Prostate gland (tissue), 2 donors: Measurements from ENCODE around the gene TGIF2. TPM values are rescaled to one million over a fixed set of nuclear protein-coding genes. Genes with fewer than 3 reads are reported as not detected.

Experiments used
- DNase-seq: peaks from one replicate; pipeline ENCODE4 v3.0.0-alpha.2; 2019; ENCODE audit warnings: low spot score
- H3K27ac ChIP-seq, 2 donors: fragments of 200-600 bp; sonication (generic); 2 replicates each; pipeline ENCODE4 v1.5.1; 2017 to 2019
- H3K27me3 ChIP-seq: fragments of 200-600 bp; sonication (generic); replicated peaks from 2 replicates; pipeline ENCODE4 v1.5.1; 2019; ENCODE audit not compliant: insufficient read depth
- H3K36me3 ChIP-seq, 2 donors: fragments of 200-600 bp; sonication (generic); 1 replicate in 1 of 2; 2 replicates in 1 of 2; pipeline versions ENCODE4 v1.5.1 to v1.8.1; 2017 to 2019
- H3K4me1 ChIP-seq: fragments of 200-600 bp; sonication (generic); replicated peaks from 2 replicates; pipeline ENCODE4 v1.5.1; 2019
- H3K4me3 ChIP-seq, 2 donors: fragments of 200-600 bp; sonication (generic); 2 replicates each; pipeline ENCODE4 v1.5.1; 2017 to 2019
- H3K9me3 ChIP-seq: fragments of 200-600 bp; sonication (generic); 2 replicates; pipeline ENCODE4 v1.5.1; 2017
- POLR2A ChIP-seq: fragments of 450-650 bp; IDR thresholded peaks from one replicate; pipeline ENCODE4 v1.6.1; 2016; ENCODE audit warnings: antibody characterized with exemption, mild to moderate bottlenecking
- POLR2AphosphoS5 ChIP-seq: sonication (generic); formaldehyde crosslinking; IDR thresholded peaks from one replicate; pipeline ENCODE4 v1.6.1; 2017; ENCODE audit warnings: antibody characterized with exemption
- WGBS: methylation state at CpG from one replicate; pipeline ENCODE4 v1.1.5; 2018; 5-methylcytosine and 5-hydroxymethylcytosine counted together
- intact Hi-C: fragments of 100-400 bp; cut with DNase I; formaldehyde crosslinking; loops from one replicate; pipeline ENCODE4 v1.14.2; 2022
- total RNA-seq, 2 donors: library from RNA; depleted of rRNA; stranded (reverse); fragments of >200 nt; gene quantifications; one replicate each; pipeline ENCODE4 v1.1.0, GENCODE V29; 2016
- TF ChIP-seq, protein P1 (sequence below), 4 experiments: fragments of 200-600 bp in 2 of 4; fragments of 450-650 bp in 2 of 4; sonication (generic) in 2 of 4; IDR thresholded peaks; 1 replicate in 3 of 4; 2 replicates in 1 of 4; pipeline ENCODE4 v1.5.1; 2016 to 2019; ENCODE audit warnings: antibody characterized with exemption in 4 of 4, mild to moderate bottlenecking in 2 of 4, moderate library complexity in 2 of 4

Gene TGIF2
- total RNA-seq, 2 donors from 2014 or later = 16.7 to 34.8 TPM

DNA sequence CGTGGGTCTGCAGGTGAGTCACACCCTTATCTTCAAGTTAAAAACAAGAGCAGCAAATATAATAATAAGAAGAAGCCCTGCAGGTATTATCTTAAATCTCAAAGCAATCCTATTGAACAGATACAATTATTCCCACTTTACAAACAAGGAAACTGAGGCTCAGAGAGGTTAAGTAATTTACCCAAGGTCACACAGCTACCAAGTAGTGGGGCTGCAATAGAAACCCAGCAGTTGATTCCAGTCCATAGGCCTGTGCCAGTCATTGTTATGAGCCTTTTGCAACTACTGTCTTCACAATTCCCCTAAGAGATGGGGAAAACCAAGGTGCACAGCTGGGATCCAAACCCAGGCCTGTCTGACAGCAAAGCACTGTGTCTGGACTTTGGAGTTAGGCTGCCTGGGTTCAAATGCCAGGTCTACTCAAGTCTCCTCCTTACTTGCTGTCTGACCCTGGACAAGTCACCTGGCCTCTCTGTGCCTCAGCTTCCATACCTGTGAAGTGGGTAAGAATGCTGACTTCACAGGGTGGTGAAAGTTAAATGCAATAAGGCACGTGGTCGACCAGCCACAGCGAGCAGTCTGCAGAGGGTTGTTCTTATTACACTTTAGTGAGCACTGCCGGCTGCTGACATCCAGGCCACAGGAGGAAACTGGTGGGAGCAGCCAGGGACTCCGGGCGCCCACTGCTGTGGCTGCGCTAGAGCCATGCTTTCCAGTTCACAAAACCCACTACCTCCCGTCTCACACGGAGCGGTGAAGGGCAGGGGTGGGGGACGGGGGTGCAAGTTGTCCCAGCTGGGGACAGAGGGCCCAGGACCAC is 26.0 kb upstream of the TGIF2 start:
- Histone ChIP-seq H3K27me3 (no peaks in the 10 kb centered on the region), H3K9me3 (no peaks in the 10 kb centered on the region), H3K27ac (no peak overlapping the region), H3K36me3 (no peaks in the 10 kb centered on the region), H3K4me3 (no peak overlapping the region), H3K4me1 (no peaks in the 10 kb centered on the region)
- 72% methylated on average over 12 of the region's 12 CpGs for WGBS
- no peak for DNase-seq
- TF ChIP-seq, protein P1, sequence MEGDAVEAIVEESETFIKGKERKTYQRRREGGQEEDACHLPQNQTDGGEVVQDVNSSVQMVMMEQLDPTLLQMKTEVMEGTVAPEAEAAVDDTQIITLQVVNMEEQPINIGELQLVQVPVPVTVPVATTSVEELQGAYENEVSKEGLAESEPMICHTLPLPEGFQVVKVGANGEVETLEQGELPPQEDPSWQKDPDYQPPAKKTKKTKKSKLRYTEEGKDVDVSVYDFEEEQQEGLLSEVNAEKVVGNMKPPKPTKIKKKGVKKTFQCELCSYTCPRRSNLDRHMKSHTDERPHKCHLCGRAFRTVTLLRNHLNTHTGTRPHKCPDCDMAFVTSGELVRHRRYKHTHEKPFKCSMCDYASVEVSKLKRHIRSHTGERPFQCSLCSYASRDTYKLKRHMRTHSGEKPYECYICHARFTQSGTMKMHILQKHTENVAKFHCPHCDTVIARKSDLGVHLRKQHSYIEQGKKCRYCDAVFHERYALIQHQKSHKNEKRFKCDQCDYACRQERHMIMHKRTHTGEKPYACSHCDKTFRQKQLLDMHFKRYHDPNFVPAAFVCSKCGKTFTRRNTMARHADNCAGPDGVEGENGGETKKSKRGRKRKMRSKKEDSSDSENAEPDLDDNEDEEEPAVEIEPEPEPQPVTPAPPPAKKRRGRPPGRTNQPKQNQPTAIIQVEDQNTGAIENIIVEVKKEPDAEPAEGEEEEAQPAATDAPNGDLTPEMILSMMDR (IDR thresholded peaks at IDR 0.05) = no peak
- no peak for TF ChIP-seq POLR2A
- no peak for TF ChIP-seq POLR2AphosphoS5
- intact Hi-C loops = no loop called here

DNA sequence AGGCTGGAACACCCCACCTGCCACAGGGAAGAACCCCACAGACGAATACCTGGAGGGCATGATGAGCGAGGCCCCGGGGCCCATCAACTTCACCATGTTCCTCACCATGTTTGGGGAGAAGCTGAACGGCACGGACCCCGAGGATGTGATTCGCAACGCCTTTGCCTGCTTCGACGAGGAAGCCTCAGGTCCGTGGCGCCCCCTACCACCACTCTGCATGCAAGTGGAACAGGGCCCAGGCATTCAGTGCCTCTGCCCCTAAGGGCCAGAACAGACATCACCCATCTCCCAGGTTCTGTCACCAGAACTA is 25.4 kb upstream of the TGIF2 start:
- H3K36me3 ChIP-seq = no peaks in the 10 kb centered on the region
- DNase-seq = no peak
- WGBS = 63% methylated on average over 12 of the region's 12 CpGs
- no peaks in the 10 kb centered on the region for H3K27me3 ChIP-seq
- no peaks in the 10 kb centered on the region for H3K4me1 ChIP-seq
- no peaks in the 10 kb centered on the region for H3K9me3 ChIP-seq
- intact Hi-C loops = no loop called here
- TF ChIP-seq POLR2A (no peak), POLR2AphosphoS5 (no peak)
- TF ChIP-seq, protein P1 (IDR thresholded peaks at IDR 0.05) = no peak
- H3K27ac ChIP-seq = no peak overlapping the region
- no peak overlapping the region for H3K4me3 ChIP-seq

DNA sequence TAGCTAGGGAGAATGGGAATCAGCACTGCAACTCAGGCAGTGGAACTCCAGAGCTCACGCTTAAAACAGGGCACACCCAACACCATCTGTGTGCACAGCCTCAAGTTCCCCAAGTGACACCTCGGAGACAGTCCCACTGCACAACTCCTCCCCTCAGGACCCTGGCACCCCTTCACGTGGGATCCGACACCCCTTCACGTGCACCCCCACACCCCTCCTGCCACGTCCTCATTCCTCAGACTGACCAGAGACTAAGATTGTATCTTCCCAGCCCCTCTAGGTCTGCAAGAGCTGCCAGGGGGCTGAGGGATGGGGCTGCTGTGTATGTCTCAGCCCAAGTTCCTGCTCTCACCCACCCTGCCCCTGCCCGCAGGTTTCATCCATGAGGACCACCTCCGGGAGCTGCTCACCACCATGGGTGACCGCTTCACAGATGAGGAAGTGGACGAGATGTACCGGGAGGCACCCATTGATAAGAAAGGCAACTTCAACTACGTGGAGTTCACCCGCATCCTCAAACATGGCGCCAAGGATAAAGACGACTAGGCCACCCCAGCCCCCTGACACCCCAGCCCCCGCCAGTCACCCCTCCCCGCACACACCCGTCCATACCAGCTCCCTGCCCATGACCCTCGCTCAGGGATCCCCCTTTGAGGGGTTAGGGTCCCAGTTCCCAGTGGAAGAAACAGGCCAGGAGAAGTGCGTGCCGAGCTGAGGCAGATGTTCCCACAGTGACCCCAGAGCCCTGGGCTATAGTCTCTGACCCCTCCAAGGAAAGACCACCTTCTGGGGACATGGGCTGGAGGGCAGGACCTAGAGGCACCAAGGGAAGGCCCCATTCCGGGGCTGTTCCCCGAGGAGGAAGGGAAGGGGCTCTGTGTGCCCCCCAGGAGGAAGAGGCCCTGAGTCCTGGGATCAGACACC is 24.4 kb upstream of the TGIF2 start:
- H3K4me3 ChIP-seq = no peak overlapping the region
- 83% methylated on average over 23 of the region's 23 CpGs for WGBS
- intact Hi-C loops = no loop called here

DNA sequence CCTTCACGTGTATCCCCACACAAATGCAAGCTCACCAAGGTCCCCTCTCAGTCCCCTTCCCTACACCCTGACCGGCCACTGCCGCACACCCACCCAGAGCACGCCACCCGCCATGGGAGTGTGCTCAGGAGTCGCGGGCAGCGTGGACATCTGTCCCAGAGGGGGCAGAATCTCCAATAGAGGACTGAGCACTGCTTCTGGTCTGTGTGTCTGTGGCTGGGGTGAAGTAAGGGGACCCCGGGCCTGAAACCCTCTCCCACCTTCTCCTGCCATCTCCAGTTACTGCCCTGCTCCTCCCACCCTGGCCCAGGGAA is 23.8 kb upstream of the TGIF2 start:
- TF ChIP-seq, protein P1 (IDR thresholded peaks at IDR 0.05) = no peak
- TF ChIP-seq POLR2AphosphoS5 (no peak), POLR2A (no peak)
- Histone ChIP-seq H3K4me3 (no peak overlapping the region), H3K27ac (no peak overlapping the region), H3K4me1 (no peaks in the 10 kb centered on the region), H3K27me3 (no peaks in the 10 kb centered on the region), H3K36me3 (no peaks in the 10 kb centered on the region), H3K9me3 (no peaks in the 10 kb centered on the region)
- DNase-seq = no peak
- 84% methylated on average over 9 of the region's 9 CpGs for WGBS
- intact Hi-C loops = no loop called here

More for the DNA sequence above, 24.4 kb upstream of the TGIF2 start:
- no peak overlapping the region for H3K27ac ChIP-seq
- no peaks in the 10 kb centered on the region for H3K27me3 ChIP-seq
- no peaks in the 10 kb centered on the region for H3K36me3 ChIP-seq
- H3K9me3 ChIP-seq = no peaks in the 10 kb centered on the region
- TF ChIP-seq POLR2AphosphoS5 (no peak), POLR2A (no peak)
- TF ChIP-seq, protein P1 (IDR thresholded peaks at IDR 0.05) = no peak
- no peak for DNase-seq
- no peaks in the 10 kb centered on the region for H3K4me1 ChIP-seq
